ENCODE results near the gene EFL1.
"Not testable (repeated sequence)": the region's sequence is repeated elsewhere in the genome, so short reads cannot be mapped to it uniquely, and the experiment has no call there.

Gene EFL1

DNA sequence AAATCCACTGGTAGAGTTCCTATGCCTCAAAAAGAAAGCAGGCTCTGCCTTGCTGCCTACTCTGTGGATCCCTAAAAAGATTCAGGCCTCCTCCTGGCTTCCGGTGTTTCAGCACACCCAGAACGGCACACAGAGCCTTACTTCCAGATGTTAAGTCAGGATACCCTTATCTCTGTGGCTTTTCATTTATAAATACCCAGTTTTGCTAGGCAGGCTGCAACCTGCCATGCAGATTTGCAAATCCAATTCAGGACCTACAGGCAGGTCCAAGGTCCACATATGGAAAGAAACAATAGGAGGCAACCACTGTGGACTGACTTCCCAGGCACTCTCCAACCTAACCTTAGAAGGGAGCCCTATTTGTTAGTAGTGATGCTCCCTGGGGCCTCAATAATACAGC lies 30.7 kb downstream of the EFL1 start:
- DNase-seq (ENCODE audit: low spot score) = no peak
- TF ChIP-seq CTCF (IDR thresholded peaks at IDR 0.05; ENCODE audit: extremely low read depth, insufficient read depth, missing control alignments) = no peak
- in situ Hi-C loops (cut with MboI; ENCODE audit: low pct_unique_long_range_greater_than_20kb, low sequenced_read_pairs, unreplicated experiment) = no loop called here

DNA sequence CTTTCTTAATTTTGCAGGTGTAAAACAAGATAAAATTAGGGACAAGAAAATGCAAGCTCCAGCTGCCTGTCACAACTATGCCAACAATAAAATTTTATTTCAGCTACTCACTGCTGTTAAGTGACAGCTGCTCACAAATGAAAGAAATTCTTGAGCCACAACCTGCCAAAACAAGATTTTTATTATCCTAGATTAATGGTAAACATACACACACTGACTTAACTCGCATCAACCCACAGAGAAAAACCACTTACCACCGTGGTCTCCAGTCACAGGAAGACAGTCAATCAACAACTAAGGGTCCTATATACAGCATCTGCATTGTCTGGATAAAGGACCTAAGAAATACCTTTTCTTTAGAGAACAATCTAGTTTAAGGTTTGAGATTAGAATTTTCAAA lies 31.3 kb downstream of the EFL1 start:
- DNase-seq (ENCODE audit: low spot score) = no peak
- TF ChIP-seq CTCF (IDR thresholded peaks at IDR 0.05; ENCODE audit: extremely low read depth, insufficient read depth, missing control alignments) = no peak
- in situ Hi-C loops (cut with MboI; ENCODE audit: low pct_unique_long_range_greater_than_20kb, low sequenced_read_pairs, unreplicated experiment) = no loop called here

GRCh38 chr15:82228750-82229149 lies 33.8 kb downstream of the EFL1 start:
- no peak for DNase-seq (ENCODE audit: low spot score)
- in situ Hi-C loops (cut with MboI; ENCODE audit: low pct_unique_long_range_greater_than_20kb, low sequenced_read_pairs, unreplicated experiment) = no loop called here
- no peak for TF ChIP-seq CTCF (IDR thresholded peaks at IDR 0.05; ENCODE audit: extremely low read depth, insufficient read depth, missing control alignments)

DNA sequence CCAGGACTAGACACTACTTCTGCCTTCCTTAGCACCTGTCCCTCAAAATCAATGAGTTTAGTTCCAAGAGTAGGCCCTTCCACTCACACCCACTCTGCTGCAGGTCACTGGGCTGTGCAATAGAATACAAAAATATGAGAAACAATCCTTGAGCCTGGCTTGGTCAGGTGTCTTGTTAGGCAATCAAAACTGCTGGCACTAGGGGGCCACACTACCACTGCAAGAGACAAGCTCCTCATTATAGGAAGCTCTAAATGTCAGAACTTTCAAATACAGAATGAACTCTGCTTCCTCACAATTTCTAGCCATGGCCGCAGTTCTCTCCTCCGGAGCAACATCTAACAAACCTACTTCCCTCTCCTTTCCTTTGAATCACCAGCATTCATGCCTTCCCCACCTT lies 41.0 kb downstream of the EFL1 start:
- DNase-seq (ENCODE audit: low spot score) = peak; percentile 4
- peak; percentile 53 for TF ChIP-seq CTCF (IDR thresholded peaks at IDR 0.05; ENCODE audit: extremely low read depth, insufficient read depth, missing control alignments)
- in situ Hi-C loops (cut with MboI; ENCODE audit: low pct_unique_long_range_greater_than_20kb, low sequenced_read_pairs, unreplicated experiment) = not testable (repeated sequence)

- DNase-seq (ENCODE audit: low spot score); in situ Hi-C loops (cut with MboI; ENCODE audit: low pct_unique_long_range_greater_than_20kb, low sequenced_read_pairs, unreplicated experiment): not testable (repeated sequence)
Observed at GRCh38 chr15:82216092-82216491, 46.4 kb downstream of the EFL1 start.

- DNase-seq (ENCODE audit: low spot score); in situ Hi-C loops (cut with MboI; ENCODE audit: low pct_unique_long_range_greater_than_20kb, low sequenced_read_pairs, unreplicated experiment): not testable (repeated sequence)
Observed at GRCh38 chr15:82212201-82212600, 50.3 kb downstream of the EFL1 start.

DNA sequence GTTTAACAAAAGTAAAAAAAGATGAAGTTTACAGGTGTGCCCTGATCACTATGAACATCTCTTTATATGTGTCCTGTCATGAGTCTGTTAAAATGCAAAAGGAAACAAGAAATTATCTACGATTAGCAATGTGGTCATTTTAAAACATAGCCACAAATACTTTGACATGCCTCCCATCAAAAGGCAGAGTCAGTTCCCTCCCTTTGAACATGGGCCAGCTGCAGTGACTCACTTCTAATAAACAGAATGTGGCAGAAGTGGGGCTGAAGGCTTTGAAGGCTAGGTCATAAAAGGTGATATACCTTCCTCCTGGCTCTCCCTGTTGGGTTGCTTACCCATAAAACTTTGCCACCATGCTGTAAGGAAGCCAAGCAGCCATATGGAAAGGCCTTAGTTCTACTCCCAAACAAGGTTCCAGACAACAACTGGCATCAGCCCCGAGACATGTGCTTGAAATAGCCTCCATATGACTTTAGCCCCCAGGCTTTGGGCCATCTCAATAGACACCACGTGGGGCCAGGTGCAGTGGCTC lies 52.4 kb downstream of the EFL1 start:
- in situ Hi-C loops (cut with MboI; ENCODE audit: low pct_unique_long_range_greater_than_20kb, low sequenced_read_pairs, unreplicated experiment); DNase-seq (ENCODE audit: low spot score): not testable (repeated sequence)

- in situ Hi-C loops (cut with MboI; ENCODE audit: low pct_unique_long_range_greater_than_20kb, low sequenced_read_pairs, unreplicated experiment); DNase-seq (ENCODE audit: low spot score): not testable (repeated sequence)
Observed at GRCh38 chr15:82204575-82204974, 58.0 kb downstream of the EFL1 start.

GRCh38 chr15:82197733-82198594 lies 64.6 kb downstream of the EFL1 start:
- peak; percentile 60 for DNase-seq (ENCODE audit: low spot score)
- TF ChIP-seq CTCF (IDR thresholded peaks at IDR 0.05; ENCODE audit: extremely low read depth, insufficient read depth, missing control alignments) = peak; percentile 80
- in situ Hi-C loops (cut with MboI; ENCODE audit: low pct_unique_long_range_greater_than_20kb, low sequenced_read_pairs, unreplicated experiment) = no loop called here

All from GM13977 (cell line).